Stomach (tissue), 4 donors: Measurements from ENCODE around the gene ADGRL2.

Experiments used
- EP300 ChIP-seq: sonication (generic); formaldehyde crosslinking; IDR thresholded peaks from one replicate; pipeline ENCODE4 v1.6.1; 2017; ENCODE audit warnings: antibody characterized with exemption
- POLR2A ChIP-seq, 4 donors: fragments of 450-650 bp; IDR thresholded peaks; one replicate each; pipeline ENCODE4 v1.6.1; 2016; ENCODE audit warnings: antibody characterized with exemption in 4 of 4, control low read depth in 2 of 4, mild to moderate bottlenecking in 1 of 4, moderate library complexity in 1 of 4
- POLR2AphosphoS5 ChIP-seq, 3 donors: sonication (generic); formaldehyde crosslinking; IDR thresholded peaks; one replicate each; pipeline ENCODE4 v1.6.1; 2016; ENCODE audit warnings: antibody characterized with exemption in 3 of 3
- TF ChIP-seq, protein P1 (sequence below), 7 experiments: fragments of 450-650 bp in 4 of 7; fragments of 200-600 bp in 3 of 7; sonication (generic) in 3 of 7; IDR thresholded peaks; one replicate each; pipeline ENCODE4 v1.5.1; 2016 to 2019; ENCODE audit warnings: antibody characterized with exemption in 7 of 7, control low read depth in 2 of 7, mild to moderate bottlenecking in 1 of 7

DNA sequence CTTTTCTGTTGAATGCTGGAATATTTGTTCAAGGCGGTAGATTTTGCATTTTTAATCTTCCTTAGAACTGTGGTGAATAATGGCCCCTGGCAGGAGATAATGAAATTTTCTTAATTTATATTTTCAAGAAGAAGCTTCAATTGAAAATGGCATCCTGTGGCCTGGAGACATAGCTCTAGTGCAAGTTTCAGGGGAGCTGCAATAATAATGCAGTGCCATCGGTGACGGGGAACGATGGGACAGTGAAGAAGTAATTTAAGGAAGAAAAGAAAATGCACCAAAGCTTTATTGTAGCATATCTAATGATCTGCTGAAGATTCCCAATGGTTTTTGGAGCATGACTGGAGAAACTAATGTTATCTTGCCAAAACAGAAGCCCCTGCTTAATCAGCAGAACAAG is 128.4 kb downstream of the ADGRL2 start:
- TF ChIP-seq, protein P1, sequence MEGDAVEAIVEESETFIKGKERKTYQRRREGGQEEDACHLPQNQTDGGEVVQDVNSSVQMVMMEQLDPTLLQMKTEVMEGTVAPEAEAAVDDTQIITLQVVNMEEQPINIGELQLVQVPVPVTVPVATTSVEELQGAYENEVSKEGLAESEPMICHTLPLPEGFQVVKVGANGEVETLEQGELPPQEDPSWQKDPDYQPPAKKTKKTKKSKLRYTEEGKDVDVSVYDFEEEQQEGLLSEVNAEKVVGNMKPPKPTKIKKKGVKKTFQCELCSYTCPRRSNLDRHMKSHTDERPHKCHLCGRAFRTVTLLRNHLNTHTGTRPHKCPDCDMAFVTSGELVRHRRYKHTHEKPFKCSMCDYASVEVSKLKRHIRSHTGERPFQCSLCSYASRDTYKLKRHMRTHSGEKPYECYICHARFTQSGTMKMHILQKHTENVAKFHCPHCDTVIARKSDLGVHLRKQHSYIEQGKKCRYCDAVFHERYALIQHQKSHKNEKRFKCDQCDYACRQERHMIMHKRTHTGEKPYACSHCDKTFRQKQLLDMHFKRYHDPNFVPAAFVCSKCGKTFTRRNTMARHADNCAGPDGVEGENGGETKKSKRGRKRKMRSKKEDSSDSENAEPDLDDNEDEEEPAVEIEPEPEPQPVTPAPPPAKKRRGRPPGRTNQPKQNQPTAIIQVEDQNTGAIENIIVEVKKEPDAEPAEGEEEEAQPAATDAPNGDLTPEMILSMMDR (IDR thresholded peaks at IDR 0.05), result no peak
- TF ChIP-seq EP300 (no peak), POLR2A (IDR thresholded peaks at IDR 0.05) (no peak), POLR2AphosphoS5 (IDR thresholded peaks at IDR 0.05) (no peak)
